ENCODE measurements around the gene BAIAP3.

GRCh38 chr16:1325673-1326371 is 7.6 kb upstream of the BAIAP3 start:
- no peak; the same call in 1 of the 2 replicates for TF ChIP-seq POLR2AphosphoS5 (IDR thresholded peaks at IDR 0.05; ENCODE audit: borderline replicate concordance, low read depth, low read length)
- no peak for TF ChIP-seq EZH2 (IDR thresholded peaks at IDR 0.05)

Data from SK-N-MC (cell line).